Measurements from ENCODE around the gene KCNN1. TPM values are rescaled to one million over a fixed set of nuclear protein-coding genes. Genes with fewer than 3 reads are reported as not detected.

The KCNN1 gene
- total and polyA plus RNA-seq, 8 donors: 0.06 to 2.8 (median 2.1) TPM

- peaks cover 50 to 84% of the 10 kb centered on the region in 2 donors for H3K27me3 ChIP-seq
- TF ChIP-seq CTCF (IDR thresholded peaks at IDR 0.05): no peak
- peaks cover 0 to 34% of the 10 kb centered on the region in 2 donors for H3K4me1 ChIP-seq
- ATAC-seq (no peak), DNase-seq (no peak)
- no peaks in the 10 kb centered on the region for H3K36me3 ChIP-seq
- no peaks in the 10 kb centered on the region for H3K9me3 ChIP-seq
- H3K27ac ChIP-seq: no peak overlapping the region
- H3K4me3 ChIP-seq: no peak overlapping the region
- intact Hi-C loops (cut with DNase I): no loop called here
Observed at GRCh38 chr19:17954401-17954800, 12.5 kb upstream of the KCNN1 start.

- intact Hi-C loops (cut with DNase I): no loop called here
- TF ChIP-seq CTCF (IDR thresholded peaks at IDR 0.05): no peak
- ATAC-seq: no peak
- Histone ChIP-seq H3K4me1 (peaks cover 0 to 5% of the 10 kb centered on the region in 2 donors), H3K36me3 (no peaks in the 10 kb centered on the region), H3K27me3 (peaks cover 23 to 74% of the 10 kb centered on the region in 2 donors), H3K4me3 (no peak overlapping the region), H3K9me3 (no peaks in the 10 kb centered on the region), H3K27ac (no peak overlapping the region)
- DNase-seq: no peak
Observed at GRCh38 chr19:17957149-17957849, 9.6 kb upstream of the KCNN1 start.

- Histone ChIP-seq H3K27ac (no peak overlapping the region), H3K4me1 (peaks cover 0 to under 1% of the 10 kb centered on the region in 2 donors), H3K4me3 (no peak overlapping the region), H3K9me3 (no peaks in the 10 kb centered on the region), H3K27me3 (peaks cover 17 to 74% of the 10 kb centered on the region in 2 donors), H3K36me3 (no peaks in the 10 kb centered on the region)
- TF ChIP-seq CTCF (IDR thresholded peaks at IDR 0.05): no peak
- intact Hi-C loops (cut with DNase I): no loop called here
- no peak for DNase-seq
- no peak for ATAC-seq
Observed at GRCh38 chr19:17957885-17958284, 9.0 kb upstream of the KCNN1 start.

GRCh38 chr19:17963936-17964691 lies 2.8 kb upstream of the KCNN1 start:
- intact Hi-C loops (cut with DNase I): no loop called here
- ATAC-seq (no peak), DNase-seq (no peak)
- Histone ChIP-seq H3K9me3 (no peaks in the 10 kb centered on the region), H3K4me1 (no peaks in the 10 kb centered on the region), H3K4me3 (no peak overlapping the region), H3K27ac (no peak overlapping the region), H3K27me3 (peaks cover 20 to 87% of the 10 kb centered on the region in 2 donors), H3K36me3 (no peaks in the 10 kb centered on the region)
- TF ChIP-seq CTCF (IDR thresholded peaks at IDR 0.05): no peak

- ATAC-seq (no peak), DNase-seq (no peak)
- intact Hi-C loops (cut with DNase I): no loop called here
- Histone ChIP-seq H3K27ac (no peak overlapping the region), H3K27me3 (peaks cover 20 to 88% of the 10 kb centered on the region in 2 donors), H3K36me3 (no peaks in the 10 kb centered on the region), H3K9me3 (no peaks in the 10 kb centered on the region), H3K4me1 (no peaks in the 10 kb centered on the region), H3K4me3 (no peak overlapping the region)
- TF ChIP-seq CTCF (IDR thresholded peaks at IDR 0.05): no peak
Observed at GRCh38 chr19:17965370-17966128, 1.4 kb upstream of the KCNN1 start.

Measured in left lung (tissue), 10 donors.